Measurements from ENCODE around the gene WIPI1. TPM values are rescaled to one million over a fixed set of nuclear protein-coding genes. Genes with fewer than 3 reads are reported as not detected.

Gene WIPI1
- total and polyA plus RNA-seq, 9 of the 15 experiments (the other 6 are each of a cell fraction or from before 2014, with no cell fraction given), result 3.7 to 23.5 (median 11.8) TPM

DNA sequence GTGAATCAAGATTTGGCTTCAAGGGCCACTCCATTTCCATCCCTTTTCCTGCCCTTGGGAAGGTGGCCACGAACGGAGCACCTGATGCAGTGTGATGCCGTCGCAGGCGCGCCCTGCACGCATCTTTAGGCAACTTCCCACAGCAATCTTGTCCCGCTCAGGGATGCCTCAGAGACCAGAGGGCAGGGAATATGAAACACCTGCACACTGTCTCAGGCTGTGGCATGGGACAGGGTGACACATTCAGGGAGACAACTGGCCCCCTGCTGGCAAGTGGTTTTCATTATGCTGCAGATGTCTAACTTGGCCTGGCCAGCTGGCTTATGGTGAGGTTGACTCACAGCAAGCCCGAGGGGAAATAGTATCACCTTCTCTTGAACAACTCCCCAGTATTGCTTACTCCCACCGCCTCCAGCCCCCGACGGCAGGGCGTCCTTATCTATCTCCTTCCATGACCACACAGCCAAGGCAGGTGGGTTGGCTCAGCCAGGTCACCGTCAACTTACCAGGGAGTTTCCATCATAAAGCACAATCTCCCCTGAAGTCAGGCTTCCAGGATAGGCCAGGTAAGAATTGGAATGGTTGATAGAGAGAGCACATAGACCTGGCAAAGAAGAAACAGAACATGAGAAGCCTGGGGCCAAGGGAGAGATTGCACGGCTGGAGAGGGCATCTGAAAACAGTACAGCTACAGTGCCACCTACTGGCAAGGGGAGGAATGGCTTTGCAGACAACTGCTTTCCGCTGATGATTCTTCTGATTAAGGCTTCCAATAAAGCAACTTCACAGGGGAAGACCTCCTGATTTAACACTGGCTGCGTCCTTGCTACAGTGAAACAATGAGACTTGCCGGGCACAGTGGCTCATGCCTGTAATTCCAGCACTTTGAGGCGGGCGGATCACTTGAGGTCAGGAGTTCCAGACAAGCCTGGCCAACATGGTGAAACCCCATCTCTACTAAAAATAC is 21.1 kb downstream of the WIPI1 start (continued):
- TF ChIP-seq, protein P1, sequence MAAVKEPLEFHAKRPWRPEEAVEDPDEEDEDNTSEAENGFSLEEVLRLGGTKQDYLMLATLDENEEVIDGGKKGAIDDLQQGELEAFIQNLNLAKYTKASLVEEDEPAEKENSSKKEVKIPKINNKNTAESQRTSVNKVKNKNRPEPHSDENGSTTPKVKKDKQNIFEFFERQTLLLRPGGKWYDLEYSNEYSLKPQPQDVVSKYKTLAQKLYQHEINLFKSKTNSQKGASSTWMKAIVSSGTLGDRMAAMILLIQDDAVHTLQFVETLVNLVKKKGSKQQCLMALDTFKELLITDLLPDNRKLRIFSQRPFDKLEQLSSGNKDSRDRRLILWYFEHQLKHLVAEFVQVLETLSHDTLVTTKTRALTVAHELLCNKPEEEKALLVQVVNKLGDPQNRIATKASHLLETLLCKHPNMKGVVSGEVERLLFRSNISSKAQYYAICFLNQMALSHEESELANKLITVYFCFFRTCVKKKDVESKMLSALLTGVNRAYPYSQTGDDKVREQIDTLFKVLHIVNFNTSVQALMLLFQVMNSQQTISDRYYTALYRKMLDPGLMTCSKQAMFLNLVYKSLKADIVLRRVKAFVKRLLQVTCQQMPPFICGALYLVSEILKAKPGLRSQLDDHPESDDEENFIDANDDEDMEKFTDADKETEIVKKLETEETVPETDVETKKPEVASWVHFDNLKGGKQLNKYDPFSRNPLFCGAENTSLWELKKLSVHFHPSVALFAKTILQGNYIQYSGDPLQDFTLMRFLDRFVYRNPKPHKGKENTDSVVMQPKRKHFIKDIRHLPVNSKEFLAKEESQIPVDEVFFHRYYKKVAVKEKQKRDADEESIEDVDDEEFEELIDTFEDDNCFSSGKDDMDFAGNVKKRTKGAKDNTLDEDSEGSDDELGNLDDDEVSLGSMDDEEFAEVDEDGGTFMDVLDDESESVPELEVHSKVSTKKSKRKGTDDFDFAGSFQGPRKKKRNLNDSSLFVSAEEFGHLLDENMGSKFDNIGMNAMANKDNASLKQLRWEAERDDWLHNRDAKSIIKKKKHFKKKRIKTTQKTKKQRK (IDR thresholded peaks at IDR 0.05; ENCODE audit: borderline replicate concordance, low read depth, low read length), result no peak
- 0 out of 2 replicates have a peak, but pooled peaks have one; percentile 20 for TF ChIP-seq OTX1 (CRISPR knock-in tag; IDR thresholded peaks at IDR 0.05)
- TF ChIP-seq TAL1 (IDR thresholded peaks at IDR 0.05), result no peak
- TF ChIP-seq HIVEP1 (CRISPR knock-in tag; IDR thresholded peaks at IDR 0.05), result no peak
- no peak for TF ChIP-seq FOS (IDR thresholded peaks at IDR 0.05; ENCODE audit: extremely low read depth, insufficient read length)
- peak; percentile 45 for TF ChIP-seq CBFA2T2 (conservative IDR thresholded peaks at IDR 0.05)
- no peak; the same call in none of the 2 replicates for TF ChIP-seq NBN (IDR thresholded peaks at IDR 0.05; ENCODE audit: low read depth)
- TF ChIP-seq, protein P2, sequence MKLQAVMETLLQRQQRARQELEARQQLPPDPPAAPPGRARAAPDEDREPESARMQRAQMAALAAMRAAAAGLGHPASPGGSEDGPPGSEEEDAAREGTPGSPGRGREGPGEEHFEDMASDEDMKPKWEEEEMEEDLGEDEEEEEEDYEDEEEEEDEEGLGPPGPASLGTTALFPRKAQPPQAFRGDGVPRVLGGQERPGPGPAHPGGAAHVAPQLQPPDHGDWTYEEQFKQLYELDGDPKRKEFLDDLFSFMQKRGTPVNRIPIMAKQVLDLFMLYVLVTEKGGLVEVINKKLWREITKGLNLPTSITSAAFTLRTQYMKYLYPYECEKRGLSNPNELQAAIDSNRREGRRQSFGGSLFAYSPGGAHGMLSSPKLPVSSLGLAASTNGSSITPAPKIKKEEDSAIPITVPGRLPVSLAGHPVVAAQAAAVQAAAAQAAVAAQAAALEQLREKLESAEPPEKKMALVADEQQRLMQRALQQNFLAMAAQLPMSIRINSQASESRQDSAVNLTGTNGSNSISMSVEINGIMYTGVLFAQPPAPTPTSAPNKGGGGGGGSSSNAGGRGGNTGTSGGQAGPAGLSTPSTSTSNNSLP (IDR thresholded peaks at IDR 0.05; ENCODE audit: borderline replicate concordance, low read depth, low read length), result peak; percentile 36; the same call in 1 of the 2 replicates
- no peak for TF ChIP-seq FOXK2 (conservative IDR thresholded peaks at IDR 0.05 in 1 of 2, IDR thresholded peaks at IDR 0.05 in 1 of 2; ENCODE audit: low read depth in 2 of 2)
- peak; percentile 67; the same call in 1 of the 2 replicates for TF ChIP-seq CBFB (CRISPR knock-in tag; IDR thresholded peaks at IDR 0.05)
- TF ChIP-seq PCBP2 (IDR thresholded peaks at IDR 0.05; ENCODE audit: low read depth, low read length, poor library complexity, severe bottlenecking), result no peak
- TF ChIP-seq ZBED1 (IDR thresholded peaks at IDR 0.05), result no peak
- TF ChIP-seq, protein P3, sequence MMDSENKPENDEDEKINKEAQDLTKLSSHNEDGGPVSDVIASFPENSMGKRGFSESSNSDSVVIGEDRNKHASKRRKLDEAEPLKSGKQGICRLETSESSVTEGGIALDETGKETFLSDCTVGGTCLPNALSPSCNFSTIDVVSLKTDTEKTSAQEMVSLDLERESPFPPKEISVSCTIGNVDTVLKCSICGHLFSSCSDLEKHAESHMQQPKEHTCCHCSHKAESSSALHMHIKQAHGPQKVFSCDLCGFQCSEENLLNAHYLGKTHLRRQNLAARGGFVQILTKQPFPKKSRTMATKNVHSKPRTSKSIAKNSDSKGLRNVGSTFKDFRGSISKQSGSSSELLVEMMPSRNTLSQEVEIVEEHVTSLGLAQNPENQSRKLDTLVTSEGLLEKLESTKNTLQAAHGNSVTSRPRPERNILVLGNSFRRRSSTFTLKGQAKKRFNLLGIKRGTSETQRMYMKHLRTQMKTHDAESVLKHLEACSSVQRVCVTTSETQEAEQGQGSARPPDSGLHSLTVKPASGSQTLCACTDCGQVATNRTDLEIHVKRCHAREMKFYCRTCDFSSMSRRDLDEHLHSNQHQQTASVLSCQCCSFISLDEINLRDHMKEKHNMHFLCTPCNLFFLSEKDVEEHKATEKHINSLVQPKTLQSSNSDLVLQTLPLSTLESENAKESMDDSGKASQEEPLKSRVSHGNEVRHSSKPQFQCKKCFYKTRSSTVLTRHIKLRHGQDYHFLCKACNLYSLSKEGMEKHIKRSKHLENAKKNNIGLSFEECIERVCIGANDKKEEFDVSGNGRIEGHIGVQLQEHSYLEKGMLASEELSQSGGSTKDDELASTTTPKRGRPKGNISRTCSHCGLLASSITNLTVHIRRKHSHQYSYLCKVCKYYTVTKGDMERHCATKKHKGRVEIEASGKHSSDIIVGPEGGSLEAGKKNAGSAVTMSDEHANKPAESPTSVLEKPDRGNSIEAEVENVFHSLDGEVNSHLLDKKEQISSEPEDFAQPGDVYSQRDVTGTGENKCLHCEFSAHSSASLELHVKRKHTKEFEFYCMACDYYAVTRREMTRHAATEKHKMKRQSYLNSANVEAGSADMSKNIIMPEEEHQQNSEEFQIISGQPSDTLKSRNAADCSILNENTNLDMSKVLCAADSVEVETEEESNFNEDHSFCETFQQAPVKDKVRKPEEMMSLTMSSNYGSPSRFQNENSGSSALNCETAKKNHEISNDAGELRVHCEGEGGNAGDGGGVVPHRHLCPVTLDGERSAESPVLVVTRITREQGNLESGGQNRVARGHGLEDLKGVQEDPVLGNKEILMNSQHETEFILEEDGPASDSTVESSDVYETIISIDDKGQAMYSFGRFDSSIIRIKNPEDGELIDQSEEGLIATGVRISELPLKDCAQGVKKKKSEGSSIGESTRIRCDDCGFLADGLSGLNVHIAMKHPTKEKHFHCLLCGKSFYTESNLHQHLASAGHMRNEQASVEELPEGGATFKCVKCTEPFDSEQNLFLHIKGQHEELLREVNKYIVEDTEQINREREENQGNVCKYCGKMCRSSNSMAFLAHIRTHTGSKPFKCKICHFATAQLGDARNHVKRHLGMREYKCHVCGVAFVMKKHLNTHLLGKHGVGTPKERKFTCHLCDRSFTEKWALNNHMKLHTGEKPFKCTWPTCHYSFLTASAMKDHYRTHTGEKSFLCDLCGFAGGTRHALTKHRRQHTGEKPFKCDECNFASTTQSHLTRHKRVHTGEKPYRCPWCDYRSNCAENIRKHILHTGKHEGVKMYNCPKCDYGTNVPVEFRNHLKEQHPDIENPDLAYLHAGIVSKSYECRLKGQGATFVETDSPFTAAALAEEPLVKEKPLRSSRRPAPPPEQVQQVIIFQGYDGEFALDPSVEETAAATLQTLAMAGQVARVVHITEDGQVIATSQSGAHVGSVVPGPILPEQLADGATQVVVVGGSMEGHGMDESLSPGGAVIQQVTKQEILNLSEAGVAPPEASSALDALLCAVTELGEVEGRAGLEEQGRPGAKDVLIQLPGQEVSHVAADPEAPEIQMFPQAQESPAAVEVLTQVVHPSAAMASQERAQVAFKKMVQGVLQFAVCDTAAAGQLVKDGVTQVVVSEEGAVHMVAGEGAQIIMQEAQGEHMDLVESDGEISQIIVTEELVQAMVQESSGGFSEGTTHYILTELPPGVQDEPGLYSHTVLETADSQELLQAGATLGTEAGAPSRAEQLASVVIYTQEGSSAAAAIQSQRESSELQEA (IDR thresholded peaks at IDR 0.05; ENCODE audit: low read depth), result no peak
- 0 out of 2 replicates have a peak, but pooled peaks have one; percentile 25 for TF ChIP-seq MTA3 (IDR thresholded peaks at IDR 0.05; ENCODE audit: borderline replicate concordance)

Data from K562 (cell line).